Liver (tissue), 3 donors: ENCODE data around the gene ABCA4.

Experiments used
- HNF4G ChIP-seq: IDR thresholded peaks from 2 replicates; pipeline ENCODE4 v1.6.1; 2016; ENCODE audit warnings: antibody characterized with exemption
- JUND ChIP-seq, 2 donors: IDR thresholded peaks; 2 replicates each; pipeline ENCODE4 v1.6.1; 2016; ENCODE audit warnings: antibody characterized with exemption in 2 of 2
- REST ChIP-seq: IDR thresholded peaks from 2 replicates; pipeline ENCODE4 v1.6.1; 2016; ENCODE audit warnings: antibody characterized with exemption, mild to moderate bottlenecking
- RXRA ChIP-seq, 2 donors: IDR thresholded peaks; 2 replicates each; pipeline ENCODE4 v1.6.1; 2017 to 2018; ENCODE audit warnings: antibody characterized with exemption in 2 of 2, mild to moderate bottlenecking in 1 of 2
- SP1 ChIP-seq: IDR thresholded peaks from 2 replicates; pipeline ENCODE4 v1.6.1; 2018; ENCODE audit warnings: antibody characterized with exemption, mild to moderate bottlenecking
- TAF1 ChIP-seq: conservative IDR thresholded peaks from 2 replicates; pipeline ENCODE4 v1.6.1; 2016; ENCODE audit warnings: antibody characterized with exemption, mild to moderate bottlenecking
- TF ChIP-seq, protein P1 (sequence below): fragments of 150-350 bp; IDR thresholded peaks from 2 replicates; pipeline ENCODE4 v1.5.1; 2017; ENCODE audit warnings: improper control_type of control experiment, low read depth, low read length; ENCODE audit not compliant: missing input control
- TF ChIP-seq, protein P2 (sequence below): IDR thresholded peaks from 2 replicates; pipeline ENCODE4 v1.6.1; 2016; ENCODE audit warnings: antibody characterized with exemption
- donor health status: healthy.
- donor health status: healthy.

- no peak for TF ChIP-seq RXRA (IDR thresholded peaks at IDR 0.05)
- TF ChIP-seq SP1: no peak
- TF ChIP-seq, protein P1, sequence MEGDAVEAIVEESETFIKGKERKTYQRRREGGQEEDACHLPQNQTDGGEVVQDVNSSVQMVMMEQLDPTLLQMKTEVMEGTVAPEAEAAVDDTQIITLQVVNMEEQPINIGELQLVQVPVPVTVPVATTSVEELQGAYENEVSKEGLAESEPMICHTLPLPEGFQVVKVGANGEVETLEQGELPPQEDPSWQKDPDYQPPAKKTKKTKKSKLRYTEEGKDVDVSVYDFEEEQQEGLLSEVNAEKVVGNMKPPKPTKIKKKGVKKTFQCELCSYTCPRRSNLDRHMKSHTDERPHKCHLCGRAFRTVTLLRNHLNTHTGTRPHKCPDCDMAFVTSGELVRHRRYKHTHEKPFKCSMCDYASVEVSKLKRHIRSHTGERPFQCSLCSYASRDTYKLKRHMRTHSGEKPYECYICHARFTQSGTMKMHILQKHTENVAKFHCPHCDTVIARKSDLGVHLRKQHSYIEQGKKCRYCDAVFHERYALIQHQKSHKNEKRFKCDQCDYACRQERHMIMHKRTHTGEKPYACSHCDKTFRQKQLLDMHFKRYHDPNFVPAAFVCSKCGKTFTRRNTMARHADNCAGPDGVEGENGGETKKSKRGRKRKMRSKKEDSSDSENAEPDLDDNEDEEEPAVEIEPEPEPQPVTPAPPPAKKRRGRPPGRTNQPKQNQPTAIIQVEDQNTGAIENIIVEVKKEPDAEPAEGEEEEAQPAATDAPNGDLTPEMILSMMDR: no peak
- TF ChIP-seq, protein P2, sequence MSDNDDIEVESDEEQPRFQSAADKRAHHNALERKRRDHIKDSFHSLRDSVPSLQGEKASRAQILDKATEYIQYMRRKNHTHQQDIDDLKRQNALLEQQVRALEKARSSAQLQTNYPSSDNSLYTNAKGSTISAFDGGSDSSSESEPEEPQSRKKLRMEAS: no peak
- no peak for TF ChIP-seq JUND (IDR thresholded peaks at IDR 0.05)
- TF ChIP-seq TAF1: no peak
- no peak for TF ChIP-seq REST
- no peak for TF ChIP-seq HNF4G
These were observed 143.4 kb downstream of the ABCA4 start for GRCh38 chr1:93977598-93977945.
